HFFc6 (cell line): ENCODE measurements around the gene MAST4. TPM values are rescaled to one million over a fixed set of nuclear protein-coding genes. Genes with fewer than 3 reads are reported as not detected.

ENCODE experiments used
- DNase-seq: peaks from one replicate; pipeline ENCODE4 v3.0.0-alpha.2; 2018
- H3K27ac Mint-ChIP-seq: 2 replicates; pipeline ENCODE4 v1.8.0; 2020; ENCODE audit warnings: mild to moderate bottlenecking, mixed read lengths
- H3K27me3 Mint-ChIP-seq: 2 replicates; pipeline ENCODE4 v1.8.0; 2021; ENCODE audit warnings: mild to moderate bottlenecking, moderate library complexity, mixed read lengths; ENCODE audit not compliant: insufficient read depth
- H3K36me3 Mint-ChIP-seq: 2 replicates; pipeline ENCODE4 v1.8.0; 2021; ENCODE audit warnings: low read depth, mixed read lengths
- H3K4me1 Mint-ChIP-seq: 2 replicates; pipeline ENCODE4 v1.8.0; 2020; ENCODE audit warnings: low read depth, mixed read lengths
- H3K4me3 Mint-ChIP-seq: 2 replicates; pipeline ENCODE4 v1.8.0; 2020; ENCODE audit warnings: mild to moderate bottlenecking, moderate library complexity, mixed read lengths
- H3K9me3 Mint-ChIP-seq: 2 replicates; pipeline ENCODE4 v1.8.0; 2020; ENCODE audit warnings: mild to moderate bottlenecking, mixed read lengths
- CTCF ChIP-seq: fragments of 200-600 bp; sonication (generic); IDR thresholded peaks from 2 replicates; pipeline ENCODE4 v1.5.0; 2021; ENCODE audit warnings: antibody characterized with exemption, mild to moderate bottlenecking
- total RNA-seq, 6 experiments: library from RNA; stranded (reverse); fragmentation: NEBNext Ultra II Directional; extraction: Animal tissue kit (Norgen Biotek cat#: 25700); gene quantifications; 2 replicates in 1 of 6; 3 replicates in 5 of 6; pipeline ENCODE4 v1.2.3, GENCODE V29; 2021

Gene MAST4
- total RNA-seq, 6 experiments from 2014 or later: 3.0 to 5.6 (median 3.9) TPM

- H3K27ac Mint-ChIP-seq: no peak overlapping the region
- H3K27me3 Mint-ChIP-seq: peaks cover 12% of the 10 kb centered on the region
- H3K9me3 Mint-ChIP-seq: no peaks in the 10 kb centered on the region
- no peaks in the 10 kb centered on the region for H3K36me3 Mint-ChIP-seq
- no peak overlapping the region for H3K4me3 Mint-ChIP-seq
- peaks cover 13% of the 10 kb centered on the region for H3K4me1 Mint-ChIP-seq
- TF ChIP-seq CTCF: no peak
- no peak for DNase-seq
Measured at GRCh38 chr5:66824476-66824875, 228.3 kb downstream of the MAST4 start.

- Mint-ChIP-seq H3K27me3 (peaks cover 12% of the 10 kb centered on the region), H3K4me1 (peaks cover 23% of the 10 kb centered on the region), H3K36me3 (no peaks in the 10 kb centered on the region), H3K4me3 (no peak overlapping the region), H3K27ac (no peak overlapping the region), H3K9me3 (no peaks in the 10 kb centered on the region)
- no peak for DNase-seq
- TF ChIP-seq CTCF: no peak
Measured at GRCh38 chr5:66826263-66826662, 230.1 kb downstream of the MAST4 start.

- peaks cover 23% of the 10 kb centered on the region for H3K4me1 Mint-ChIP-seq
- DNase-seq: no peak
- H3K27me3 Mint-ChIP-seq: peaks cover 12% of the 10 kb centered on the region
Measured at GRCh38 chr5:66826696-66827095, 230.5 kb downstream of the MAST4 start.

GRCh38 chr5:66828046-66828547 is 231.9 kb downstream of the MAST4 start:
- Mint-ChIP-seq H3K4me3 (peak overlapping the region; percentile 84), H3K4me1 (peaks cover 23% of the 10 kb centered on the region), H3K9me3 (no peaks in the 10 kb centered on the region), H3K36me3 (no peaks in the 10 kb centered on the region), H3K27ac (no peak overlapping the region), H3K27me3 (peaks cover 17% of the 10 kb centered on the region)
- TF ChIP-seq CTCF: no peak
- DNase-seq: no peak

More at GRCh38 chr5:66826696-66827095, 230.5 kb downstream of the MAST4 start:
- H3K4me3 Mint-ChIP-seq: no peak overlapping the region
- no peak for TF ChIP-seq CTCF
- H3K9me3 Mint-ChIP-seq: no peaks in the 10 kb centered on the region
- no peak overlapping the region for H3K27ac Mint-ChIP-seq
- no peaks in the 10 kb centered on the region for H3K36me3 Mint-ChIP-seq

- peak; percentile 44 for DNase-seq
- no peak for TF ChIP-seq CTCF
- H3K9me3 Mint-ChIP-seq: no peaks in the 10 kb centered on the region
- no peaks in the 10 kb centered on the region for H3K36me3 Mint-ChIP-seq
- H3K27ac Mint-ChIP-seq: no peak overlapping the region
- peak overlapping the region; percentile 84 for H3K4me3 Mint-ChIP-seq
- peaks cover 23% of the 10 kb centered on the region for H3K4me1 Mint-ChIP-seq
- H3K27me3 Mint-ChIP-seq: peaks cover 16% of the 10 kb centered on the region
Measured at GRCh38 chr5:66828548-66829357, 232.6 kb downstream of the MAST4 start.
